A673 (cell line): ENCODE measurements around the gene SDSL. TPM values are rescaled to one million over a fixed set of nuclear protein-coding genes. Genes with fewer than 3 reads are reported as not detected.
A peak's percentile ranks its signal among the peaks of the same experiment; 100 is the strongest.

ENCODE experiments used
- BruUV-seq: library from RNA; stranded (reverse); fragments of 400-500 nt; replicated peaks from 2 replicates; lab custom pipeline; 2021; lab: Mats Ljungman, UMichigan
- CTCF ChIA-PET: fragments of 300-600 bp; sonication (Branson Sonifier 250); formaldehyde crosslinking; loops from one replicate; lab custom pipeline; 2022; ENCODE audit warnings: antibody characterized with exemption; lab: Charles Lee
- POLR2A ChIA-PET: fragments of 300-600 bp; sonication (Branson Sonifier 250); formaldehyde crosslinking; loops from one replicate; lab custom pipeline; 2022; ENCODE audit warnings: antibody characterized with exemption; ENCODE audit not compliant: low non-redundant PET; lab: Charles Lee
- DNase-seq: peaks from one replicate; pipeline ENCODE4 v3.0.0-alpha.2; 2015; ENCODE audit warnings: low spot score
- H3K27ac ChIP-seq: fragments of 200-600 bp; sonication (generic); 2 replicates; pipeline ENCODE4 v1.5.1; 2016; ENCODE audit warnings: mixed run types, low read depth, mild to moderate bottlenecking, mixed read lengths, antibody characterized with exemption, low read length; ENCODE audit not compliant: poor library complexity, severe bottlenecking
- H3K27me3 ChIP-seq: fragments of 200-600 bp; sonication (generic); replicated peaks from 2 replicates; pipeline ENCODE4 v1.6.1; 2017; ENCODE audit warnings: mixed run types, low read depth, mild to moderate bottlenecking, mixed read lengths, antibody characterized with exemption, low read length; ENCODE audit not compliant: insufficient read depth, poor library complexity
- H3K36me3 ChIP-seq: fragments of 200-600 bp; sonication (generic); 2 replicates; pipeline ENCODE4 v1.6.1; 2016; ENCODE audit warnings: mixed run types, mild to moderate bottlenecking, mixed read lengths, antibody characterized with exemption, low read length; ENCODE audit not compliant: insufficient read depth, poor library complexity, severe bottlenecking
- H3K4me1 ChIP-seq: fragments of 200-600 bp; sonication (generic); 2 replicates; pipeline ENCODE4 v1.6.1; 2017; ENCODE audit warnings: mixed run types, mild to moderate bottlenecking, mixed read lengths, antibody characterized with exemption, low read length; ENCODE audit not compliant: insufficient read depth, poor library complexity, severe bottlenecking
- H3K4me3 ChIP-seq: fragments of 200-600 bp; sonication (generic); 2 replicates; pipeline ENCODE4 v1.5.1; 2016; ENCODE audit warnings: low read depth, mixed run types, mild to moderate bottlenecking, mixed read lengths, low read length; ENCODE audit not compliant: poor library complexity, severe bottlenecking
- H3K9me3 ChIP-seq: fragments of 200-600 bp; sonication (generic); 2 replicates; pipeline ENCODE4 v1.6.1; 2016; ENCODE audit warnings: mixed run types, low read depth, mild to moderate bottlenecking, mixed read lengths, antibody characterized with exemption, low read length; ENCODE audit not compliant: poor library complexity, severe bottlenecking
- EZH2 ChIP-seq: fragments of 200-600 bp; sonication (generic); IDR thresholded peaks from 2 replicates; pipeline ENCODE4 v1.6.1; 2017; ENCODE audit warnings: borderline replicate concordance, low read depth, mild to moderate bottlenecking, mixed read lengths, antibody characterized with exemption, low read length; ENCODE audit not compliant: poor library complexity, severe bottlenecking
- intact Hi-C: fragments of 100-400 bp; cut with micrococcal nuclease; formaldehyde crosslinking; loops from one replicate; pipeline ENCODE4 v1.10.0; 2022; ENCODE audit not compliant: unreplicated experiment
- total RNA-seq: library from RNA; stranded (reverse); gene quantifications from 2 replicates; pipeline ENCODE4 v1.2.3, GENCODE V29; 2021
- TF ChIP-seq, protein P1 (sequence below): fragments of 300-800, 200-600 bp; sonication (generic); conservative IDR thresholded peaks from 2 replicates; pipeline ENCODE4 v1.5.1; 2017; ENCODE audit warnings: low read depth, mild to moderate bottlenecking, antibody characterized with exemption, low read length, moderate library complexity, mixed read lengths

SDSL gene
- total RNA-seq, 1 experiment from 2014 or later = 0.37 TPM

DNA sequence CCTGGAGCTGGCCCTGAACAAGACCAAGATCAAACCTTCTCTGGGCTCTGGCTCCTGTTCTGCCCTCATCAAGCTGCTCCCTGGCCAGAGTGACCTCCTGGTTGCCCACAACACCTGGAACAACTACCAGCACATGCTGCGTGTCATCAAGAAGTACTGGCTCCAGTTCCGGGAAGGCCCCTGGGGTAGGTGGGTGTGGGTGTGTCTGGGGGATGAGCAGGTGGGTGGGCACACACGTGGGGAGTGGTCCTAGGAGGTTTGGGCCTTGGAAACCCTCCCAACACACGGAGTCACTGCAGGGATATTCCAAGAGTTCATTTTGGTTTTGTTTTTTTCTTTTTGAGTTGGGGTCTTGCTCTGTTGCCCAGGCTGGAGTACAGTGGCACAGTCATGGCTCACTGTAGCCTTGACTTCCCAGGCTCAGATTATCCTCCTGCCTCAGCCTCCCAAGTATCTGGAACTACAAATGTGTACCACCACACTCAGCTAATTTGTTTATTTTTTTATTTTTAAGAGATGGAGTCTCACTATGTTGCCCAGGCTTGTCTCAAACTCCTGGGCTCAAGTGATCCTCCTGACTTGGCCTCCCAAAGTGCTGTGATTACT is 47.3 kb upstream of the SDSL start:
- intact Hi-C loops = no loop called here
- BruUV-seq = no TSS peak
- Histone ChIP-seq H3K9me3 (no peaks in the 10 kb centered on the region), H3K4me1 (no peaks in the 10 kb centered on the region), H3K27ac (no peak overlapping the region), H3K4me3 (no peak overlapping the region), H3K36me3 (peaks cover 4% of the 10 kb centered on the region), H3K27me3 (no peaks in the 10 kb centered on the region)
- POLR2A ChIA-PET = no interaction called here
- TF ChIP-seq, protein P1, sequence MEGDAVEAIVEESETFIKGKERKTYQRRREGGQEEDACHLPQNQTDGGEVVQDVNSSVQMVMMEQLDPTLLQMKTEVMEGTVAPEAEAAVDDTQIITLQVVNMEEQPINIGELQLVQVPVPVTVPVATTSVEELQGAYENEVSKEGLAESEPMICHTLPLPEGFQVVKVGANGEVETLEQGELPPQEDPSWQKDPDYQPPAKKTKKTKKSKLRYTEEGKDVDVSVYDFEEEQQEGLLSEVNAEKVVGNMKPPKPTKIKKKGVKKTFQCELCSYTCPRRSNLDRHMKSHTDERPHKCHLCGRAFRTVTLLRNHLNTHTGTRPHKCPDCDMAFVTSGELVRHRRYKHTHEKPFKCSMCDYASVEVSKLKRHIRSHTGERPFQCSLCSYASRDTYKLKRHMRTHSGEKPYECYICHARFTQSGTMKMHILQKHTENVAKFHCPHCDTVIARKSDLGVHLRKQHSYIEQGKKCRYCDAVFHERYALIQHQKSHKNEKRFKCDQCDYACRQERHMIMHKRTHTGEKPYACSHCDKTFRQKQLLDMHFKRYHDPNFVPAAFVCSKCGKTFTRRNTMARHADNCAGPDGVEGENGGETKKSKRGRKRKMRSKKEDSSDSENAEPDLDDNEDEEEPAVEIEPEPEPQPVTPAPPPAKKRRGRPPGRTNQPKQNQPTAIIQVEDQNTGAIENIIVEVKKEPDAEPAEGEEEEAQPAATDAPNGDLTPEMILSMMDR = no peak
- TF ChIP-seq EZH2 = no peak
- CTCF ChIA-PET = no interaction called here
- DNase-seq = no peak

DNA sequence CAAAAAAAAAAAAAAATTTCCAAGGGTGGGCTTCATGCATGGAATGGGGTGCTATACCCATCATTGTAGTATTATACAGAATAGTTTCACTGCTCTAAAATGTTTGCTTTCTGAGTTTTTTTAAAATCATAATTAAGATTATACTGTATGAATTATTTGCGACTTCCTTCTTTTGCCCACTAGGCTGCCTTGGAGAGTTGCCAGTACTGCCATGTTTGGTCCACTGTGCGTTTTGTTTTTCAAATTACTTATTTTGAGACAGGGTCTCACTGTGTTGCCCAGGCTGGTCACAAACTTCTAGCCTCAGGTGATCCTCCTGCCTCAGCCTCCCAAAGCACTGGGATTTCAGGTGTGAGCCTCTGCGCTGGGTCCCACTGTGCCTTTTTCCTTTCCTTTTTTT is 43.9 kb upstream of the SDSL start:
- H3K4me1 ChIP-seq = no peaks in the 10 kb centered on the region
- no peak overlapping the region for H3K27ac ChIP-seq
- H3K36me3 ChIP-seq = peaks cover 7% of the 10 kb centered on the region
- intact Hi-C loops = no loop called here
- no peak overlapping the region for H3K4me3 ChIP-seq
- CTCF ChIA-PET = no interaction called here
- no peaks in the 10 kb centered on the region for H3K27me3 ChIP-seq
- POLR2A ChIA-PET = no interaction called here
- H3K9me3 ChIP-seq = no peaks in the 10 kb centered on the region
- no peak for DNase-seq
- TF ChIP-seq, protein P1 = 0 out of 2 replicates have a peak, but pooled peaks have one; percentile 9
- no peak for TF ChIP-seq EZH2
- no TSS peak for BruUV-seq

DNA sequence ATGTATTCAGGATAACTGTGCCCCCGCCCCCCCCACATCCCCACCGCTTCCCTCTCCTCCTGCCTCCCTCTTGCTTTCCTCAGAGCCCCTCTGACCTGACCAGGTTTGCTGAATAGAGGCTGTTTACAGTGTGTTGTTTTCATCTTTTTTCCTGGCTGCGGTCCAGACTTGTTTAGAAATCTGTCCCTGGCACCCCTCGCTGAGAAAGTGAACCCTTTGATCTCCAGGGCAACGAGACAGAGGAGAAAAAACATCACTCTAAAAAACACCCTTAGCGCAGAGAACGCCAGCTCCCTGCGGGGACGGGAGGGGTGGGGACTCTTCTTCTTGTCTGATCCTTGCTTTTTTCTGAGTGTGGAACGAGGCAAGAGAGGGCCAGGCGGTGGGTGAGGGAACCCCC is 41.0 kb upstream of the SDSL start:
- ChIA-PET CTCF (no interaction called here), POLR2A (no interaction called here)
- Histone ChIP-seq H3K4me1 (no peaks in the 10 kb centered on the region), H3K27me3 (no peaks in the 10 kb centered on the region), H3K9me3 (no peaks in the 10 kb centered on the region), H3K27ac (no peak overlapping the region), H3K4me3 (no peak overlapping the region), H3K36me3 (peaks cover 13% of the 10 kb centered on the region)
- intact Hi-C loops = loop anchor here (10.0 kb wide), 1 partner anchor 66 kb away; no protein-coding TSS in a partner anchor
- no peak for TF ChIP-seq EZH2
- TF ChIP-seq, protein P1 = no peak
- DNase-seq = no peak
- no TSS peak for BruUV-seq
